NCI-H2107 treated with DMSO at 0.1 percent for 48 hours (cell line): ENCODE results near the gene TEX38.
"Not testable (repeated sequence)": the region's sequence is repeated elsewhere in the genome, so short reads cannot be mapped to it uniquely, and the experiment has no call there.

ENCODE experiments used
- DNase-seq: peaks from one replicate; lab custom pipeline; 2025; ENCODE audit not compliant: unreplicated experiment; lab: John Stamatoyannopoulos, UW

The TEX38 gene

DNA sequence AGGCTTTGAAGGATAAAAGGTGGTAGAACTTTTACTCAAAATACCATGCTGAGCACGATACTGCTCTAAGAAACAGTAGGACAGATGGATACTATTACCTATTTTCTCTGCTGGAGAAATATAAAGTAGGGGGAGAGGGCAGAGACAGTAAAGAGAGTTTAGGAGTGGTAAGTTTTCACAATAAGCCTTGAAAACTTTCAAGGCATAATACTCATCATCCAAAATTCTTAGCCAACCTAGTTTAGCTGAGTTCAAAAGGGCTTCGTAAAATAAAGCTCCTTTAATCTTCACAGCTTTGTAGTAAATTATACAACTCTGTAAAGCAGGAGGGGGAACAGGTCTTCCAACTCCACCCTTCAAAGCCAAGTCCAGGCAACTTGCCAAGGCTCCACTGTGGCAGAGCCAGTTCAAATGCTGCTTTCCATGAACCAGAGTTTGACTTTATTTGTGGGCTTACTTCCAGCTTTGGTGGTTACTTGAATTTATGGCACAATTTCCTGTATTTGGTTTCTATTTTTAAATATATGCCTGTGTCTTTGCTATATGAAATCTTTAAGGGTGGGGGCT lies 15.5 kb downstream of the TEX38 start:
- no peak for DNase-seq

DNA sequence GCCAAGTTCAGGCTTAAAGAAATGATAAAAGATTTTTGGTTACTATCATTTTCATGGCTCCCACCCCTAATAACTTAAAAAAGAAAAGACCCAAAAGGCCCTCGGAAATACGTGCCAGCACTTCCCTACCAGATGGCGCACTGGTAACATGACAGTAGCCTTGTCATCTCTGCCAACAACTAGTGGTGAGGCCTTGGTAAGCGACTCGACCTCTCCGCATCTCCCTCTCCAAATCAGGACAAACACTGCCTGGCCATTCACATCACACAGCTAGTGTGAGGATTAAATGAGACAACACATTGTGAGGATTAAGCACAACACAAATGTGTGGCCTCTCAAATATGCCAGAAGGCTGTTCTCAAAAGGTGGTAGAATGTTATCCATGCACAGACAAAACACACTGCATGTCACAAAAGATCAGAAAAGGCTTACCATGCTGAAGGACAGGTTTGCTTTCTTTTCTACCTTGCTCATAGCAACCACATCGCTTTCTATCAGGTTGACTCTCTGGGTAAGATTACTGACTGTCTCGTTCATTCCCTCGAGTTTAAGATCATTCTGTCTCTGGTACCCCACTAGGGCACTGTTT lies 16.4 kb downstream of the TEX38 start:
- DNase-seq, result no peak

DNA sequence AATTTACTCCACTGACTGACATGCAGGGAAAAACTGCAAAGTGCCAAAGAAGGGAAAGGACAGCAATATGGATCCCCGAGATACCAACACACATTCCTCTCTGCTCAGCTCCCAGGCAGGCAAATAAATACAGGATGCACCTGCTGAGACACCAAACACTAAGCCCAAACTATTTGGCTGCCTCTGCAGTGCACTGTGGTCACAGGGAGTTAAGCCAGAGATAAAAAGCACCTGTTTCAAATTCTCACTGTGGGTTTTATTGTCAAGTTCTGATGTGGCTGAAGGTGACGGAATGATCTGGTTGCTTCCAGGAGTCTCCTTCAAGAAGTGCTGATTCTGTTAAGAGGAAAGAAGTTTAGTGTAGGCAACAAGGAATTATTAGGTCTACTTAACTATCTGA lies 17.7 kb downstream of the TEX38 start:
- peak; percentile 17 for DNase-seq

DNA sequence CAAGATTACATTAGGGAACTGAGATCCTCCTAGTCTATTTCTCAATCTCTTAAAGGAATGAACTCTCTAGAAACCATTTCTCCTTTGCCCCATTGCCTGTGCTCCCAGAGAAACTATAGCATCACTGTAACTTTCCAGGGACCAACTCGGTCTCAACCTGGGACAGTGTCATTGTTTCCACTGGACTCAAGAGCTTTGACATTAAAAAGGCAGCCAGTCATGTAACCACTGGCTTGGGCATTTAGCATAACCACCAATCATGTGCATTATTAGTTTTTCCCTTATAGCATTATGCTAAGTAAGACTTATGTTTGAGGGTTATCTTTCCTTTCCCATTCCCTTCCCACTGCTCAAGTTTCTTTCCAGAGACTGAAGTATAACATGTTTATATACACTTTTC lies 18.2 kb downstream of the TEX38 start:
- DNase-seq, result no peak

DNA sequence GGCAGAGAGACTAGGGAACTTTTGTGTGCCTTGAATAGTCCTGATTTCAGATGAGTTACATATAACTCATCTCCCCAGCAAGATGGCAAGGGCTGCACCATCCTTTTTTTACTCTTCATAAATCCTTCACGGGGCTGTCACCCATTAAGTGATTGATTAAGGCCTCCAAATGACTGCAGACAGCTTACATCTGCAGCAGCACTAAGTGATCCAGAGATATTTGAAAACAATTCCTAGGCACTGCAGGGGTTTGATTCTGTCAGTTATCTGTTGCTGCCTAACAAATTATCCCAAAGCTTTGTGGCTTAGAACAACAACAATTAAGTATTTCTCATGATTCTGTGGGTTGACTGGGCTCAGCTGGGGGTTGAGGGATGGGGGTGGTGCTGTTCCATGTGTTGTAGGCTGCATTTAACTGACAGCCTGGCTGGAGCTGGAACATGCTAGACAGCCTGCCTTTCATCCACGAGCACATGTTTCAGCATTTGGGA lies 19.3 kb downstream of the TEX38 start:
- DNase-seq, result no peak

DNA sequence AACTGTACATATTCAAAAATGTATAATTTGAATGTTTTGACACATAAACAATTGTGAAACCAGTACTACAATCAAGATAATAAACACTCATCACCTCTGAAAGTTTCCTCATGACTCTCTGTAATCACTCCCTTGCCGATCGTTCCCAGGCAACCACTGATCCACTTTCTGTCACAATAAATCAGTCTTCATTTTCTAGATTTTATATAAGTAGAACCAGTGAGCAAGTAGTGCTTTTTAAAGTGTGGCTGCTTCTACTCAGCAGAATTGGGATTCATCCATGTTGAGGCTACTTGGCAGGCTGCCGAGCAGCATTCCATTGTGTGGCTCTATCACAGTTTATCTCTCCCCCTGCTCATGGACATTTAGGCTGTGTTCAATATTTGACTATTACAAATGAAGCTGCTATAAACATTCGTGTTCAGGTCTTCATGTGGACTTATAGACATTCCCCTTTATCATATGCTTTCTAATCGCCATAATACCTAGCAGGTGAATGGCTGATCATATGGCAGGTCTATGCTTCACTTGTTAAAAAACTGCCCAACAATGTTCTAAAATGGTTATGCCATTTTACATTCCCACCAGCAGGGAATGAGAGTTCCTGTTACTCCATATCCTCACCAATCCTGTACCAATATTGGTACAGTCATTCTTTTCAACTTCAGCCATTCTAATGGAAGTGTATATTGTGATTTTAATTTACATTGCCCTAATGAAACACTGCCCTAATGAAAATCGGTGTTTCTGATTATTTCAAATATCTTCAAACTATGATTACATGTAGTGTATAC lies 20.5 kb downstream of the TEX38 start:
- no peak for DNase-seq

DNA sequence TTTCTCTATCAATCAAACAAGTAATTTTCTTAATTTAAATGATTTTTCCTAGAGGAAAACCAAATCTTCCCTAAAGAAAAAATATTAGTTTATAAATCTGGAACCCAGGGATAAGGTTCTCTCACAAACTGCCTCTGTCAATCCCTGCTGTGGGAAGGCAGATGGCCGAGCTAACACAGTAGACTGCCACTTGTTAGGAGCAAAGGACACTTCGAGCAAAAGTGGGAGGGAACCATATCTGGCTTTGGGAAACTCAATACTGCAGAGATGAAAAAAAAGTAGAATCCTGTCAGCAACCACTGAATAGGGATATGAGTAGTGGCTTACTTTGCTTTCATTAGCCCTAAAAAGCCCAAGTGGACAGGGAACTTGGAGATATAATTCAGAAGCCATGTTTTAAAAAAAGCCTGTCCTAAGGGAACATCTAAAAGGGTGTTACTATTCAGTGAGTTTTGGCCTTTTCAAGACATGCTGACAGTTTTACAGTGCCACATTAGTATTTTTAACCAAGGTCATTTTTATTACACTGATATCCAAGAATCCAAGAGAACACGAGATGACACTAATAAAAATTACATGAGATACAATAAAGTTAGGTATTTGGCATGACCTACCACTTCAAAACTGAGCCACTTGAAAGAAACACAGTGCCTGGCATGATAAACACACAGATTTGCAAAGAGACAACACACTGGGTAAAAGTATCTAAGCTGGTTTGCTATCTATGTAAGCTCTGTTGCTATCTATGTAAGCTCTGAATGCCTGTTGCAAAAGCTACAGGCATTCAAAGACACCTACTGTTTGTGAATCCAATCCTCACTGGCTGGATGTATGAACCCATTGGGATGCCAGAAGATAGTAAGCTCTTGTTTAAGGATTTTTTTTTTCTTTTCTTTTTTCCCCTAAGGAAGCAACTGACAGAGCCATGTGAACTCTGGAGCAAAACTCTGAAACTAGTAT lies 21.4 kb downstream of the TEX38 start:
- DNase-seq, result no peak

DNA sequence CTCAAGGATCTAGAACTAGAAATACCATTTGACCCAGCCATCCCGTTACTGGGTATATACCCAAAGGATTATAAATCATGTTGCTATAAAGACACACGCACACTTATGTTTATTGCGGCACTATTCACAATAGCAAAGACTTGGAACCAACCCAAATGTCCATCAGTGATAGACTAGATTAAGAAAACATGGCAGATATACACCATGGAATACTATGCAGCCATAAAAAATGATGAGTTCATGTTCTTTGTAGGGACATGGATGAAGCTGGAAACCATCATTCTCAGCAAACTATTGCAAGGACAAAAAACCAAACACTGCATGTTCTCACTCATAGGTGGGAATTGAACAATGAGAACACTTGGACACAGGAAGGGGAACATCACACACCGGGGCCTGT lies 23.0 kb downstream of the TEX38 start:
- DNase-seq, result not testable (repeated sequence)

DNA sequence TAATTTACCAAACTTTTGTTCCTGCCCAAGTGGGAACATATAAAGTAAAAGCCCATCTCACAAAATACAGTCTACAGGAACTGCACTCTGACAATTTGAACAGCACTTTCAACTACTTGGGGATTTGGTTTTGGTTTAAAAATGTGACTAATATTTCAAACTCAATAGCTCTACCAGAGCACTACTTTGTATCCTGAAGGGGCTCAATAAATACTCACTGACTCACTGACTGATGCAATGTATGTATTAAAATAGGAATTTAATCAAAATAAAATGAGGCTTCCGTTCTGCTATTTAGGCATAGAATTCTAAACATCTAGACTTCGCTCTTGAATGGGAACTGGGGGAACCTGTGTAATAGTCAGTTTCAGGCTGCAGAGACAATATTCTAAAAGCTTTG lies 25.4 kb downstream of the TEX38 start:
- DNase-seq, result no peak

DNA sequence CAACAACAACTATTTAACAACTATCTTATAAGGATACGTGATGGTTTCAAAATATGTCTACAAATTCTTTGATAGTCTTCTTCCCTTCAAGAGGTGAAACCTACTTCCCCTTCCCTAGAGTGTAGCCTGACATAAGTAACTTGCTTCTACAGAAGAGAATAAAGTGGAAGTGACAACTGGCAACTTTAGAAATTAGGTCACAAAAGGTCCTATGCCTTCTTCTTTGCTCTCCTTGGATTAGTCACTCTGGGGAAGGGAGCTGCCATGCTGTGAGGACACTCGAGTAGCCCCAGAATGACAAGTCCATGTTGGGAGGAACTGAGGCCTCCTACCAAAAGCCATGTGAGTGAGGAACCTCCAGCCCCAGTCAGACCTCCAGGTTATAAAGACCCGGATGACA lies 28.0 kb downstream of the TEX38 start:
- no peak for DNase-seq

DNA sequence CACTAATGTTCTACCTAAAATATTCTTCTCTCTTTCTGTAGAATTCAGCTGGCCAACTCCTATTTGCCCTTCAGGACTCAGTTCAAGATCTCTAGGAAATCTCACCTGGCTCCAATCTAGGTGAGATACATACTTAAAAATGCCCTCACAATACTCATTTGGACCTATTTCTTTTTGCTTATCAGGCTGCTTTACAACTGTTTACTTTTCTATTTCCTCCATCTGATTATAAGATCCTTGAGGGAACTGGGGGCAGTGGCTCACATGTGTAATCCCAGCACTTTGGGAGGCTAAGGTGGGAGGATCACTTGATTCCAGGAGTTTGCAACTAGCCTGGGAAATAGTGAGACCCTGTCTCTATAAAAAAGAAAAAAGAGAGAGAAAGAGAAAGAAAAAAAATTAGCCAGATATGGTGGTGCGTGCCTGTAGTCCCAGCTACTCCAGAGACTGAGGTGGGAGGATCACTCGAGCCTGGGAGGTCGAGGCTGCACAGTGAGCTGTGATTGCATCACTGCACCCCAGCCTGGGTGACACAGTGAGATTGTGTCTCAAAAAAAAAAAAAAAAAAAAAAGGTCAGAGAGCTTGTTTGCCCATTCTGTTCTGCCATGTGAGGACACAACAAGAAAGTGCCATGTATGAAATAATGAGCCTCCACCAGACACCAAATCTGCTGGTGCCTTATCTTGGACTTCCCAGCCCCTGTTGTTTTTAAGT lies 32.4 kb downstream of the TEX38 start:
- DNase-seq, result no peak

DNA sequence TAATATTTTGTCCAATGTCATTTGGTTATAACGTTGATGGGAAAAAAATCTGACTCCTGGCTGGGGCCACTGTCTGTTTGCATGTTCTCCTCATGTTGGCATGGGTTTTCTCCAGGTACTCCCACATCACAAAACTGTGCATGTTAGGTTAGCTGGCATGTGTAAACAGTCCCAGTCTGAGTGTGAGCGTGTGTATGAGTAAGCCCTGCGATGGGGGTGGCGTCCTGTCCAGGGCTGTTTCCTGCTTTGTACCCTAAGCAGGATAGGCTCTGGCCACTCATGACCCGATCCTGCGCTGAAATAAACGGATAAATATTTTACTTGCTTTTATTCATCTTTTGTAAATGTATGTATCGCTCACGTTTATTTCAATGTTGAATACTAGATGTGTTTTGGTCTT lies 33.8 kb downstream of the TEX38 start:
- no peak for DNase-seq

DNA sequence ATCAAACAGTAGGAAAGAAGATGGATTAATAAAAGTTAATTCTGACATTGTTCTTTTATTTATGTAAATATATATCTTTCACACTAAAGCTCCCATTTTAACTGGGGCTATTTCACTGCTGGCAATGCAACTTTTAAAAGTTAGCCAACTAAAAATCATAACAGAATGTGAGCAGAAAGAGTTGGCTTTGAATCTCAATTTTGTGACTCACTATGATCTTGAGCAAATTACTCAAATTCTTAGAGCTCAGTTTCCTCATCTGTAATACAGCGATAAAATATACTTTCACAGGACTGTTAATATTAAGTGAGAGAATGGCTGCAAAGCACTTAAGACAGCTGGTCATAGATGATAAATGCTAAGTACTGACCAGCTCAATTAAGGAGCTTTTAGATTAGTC lies 36.5 kb downstream of the TEX38 start:
- no peak for DNase-seq

DNA sequence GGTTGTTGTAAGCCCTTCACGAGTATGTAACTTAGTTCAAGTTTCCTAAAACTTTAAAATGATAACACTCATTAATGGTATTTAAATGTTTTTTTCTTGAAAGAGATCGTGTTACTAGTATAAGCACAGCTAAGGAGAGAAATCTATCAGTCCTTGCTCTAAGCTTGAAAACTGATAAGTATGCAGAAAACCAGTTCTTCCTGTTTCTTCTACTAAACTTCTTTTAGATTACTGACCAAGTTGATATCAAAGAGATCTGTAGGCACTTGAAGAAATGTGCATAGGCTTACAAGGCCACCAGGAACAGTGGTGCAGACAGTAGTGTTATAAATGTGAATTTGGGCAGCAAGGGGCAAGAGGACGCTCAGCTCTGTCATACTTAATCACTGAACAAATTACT lies 43.3 kb downstream of the TEX38 start:
- DNase-seq, result no peak

DNA sequence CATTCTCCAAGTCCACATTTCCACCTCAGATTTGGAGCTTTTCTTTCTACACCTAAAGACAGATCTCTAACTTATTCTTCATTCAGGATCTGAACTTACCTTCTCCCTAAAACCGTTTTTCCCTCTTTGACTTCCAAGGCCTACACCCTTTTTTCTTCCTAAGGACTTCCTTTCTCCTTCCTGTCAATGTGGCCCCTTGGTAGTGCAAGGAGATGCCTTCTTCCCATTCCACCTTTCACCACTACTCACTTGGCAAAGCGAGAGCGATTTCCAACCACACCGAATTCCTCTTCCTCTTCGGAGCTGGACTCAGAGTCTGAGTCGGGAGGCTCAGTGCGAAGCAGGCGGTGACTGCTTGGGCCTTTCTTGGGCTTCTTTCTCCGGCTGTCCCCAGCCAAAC lies 46.0 kb downstream of the TEX38 start:
- DNase-seq, result no peak

DNA sequence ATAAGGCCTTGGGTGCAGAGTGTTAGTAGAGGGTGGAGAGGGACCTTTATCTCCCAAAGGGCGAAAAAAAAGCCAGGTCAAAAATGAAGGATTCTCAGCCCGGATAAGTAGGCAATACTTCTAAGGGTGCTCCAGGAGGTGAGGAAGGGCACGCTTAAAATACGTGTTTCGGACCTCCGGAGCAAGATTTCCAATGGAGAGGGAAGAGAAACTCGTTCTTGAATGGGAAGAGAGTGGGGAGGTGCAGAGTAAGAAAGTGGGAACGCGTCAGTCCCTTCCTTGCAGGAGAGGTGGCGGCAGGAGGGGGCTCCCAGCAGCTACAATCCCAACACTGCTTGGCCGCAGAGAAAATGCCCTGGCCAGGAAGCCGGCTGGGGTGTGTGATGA lies 46.7 kb downstream of the TEX38 start:
- DNase-seq, result no peak

DNA sequence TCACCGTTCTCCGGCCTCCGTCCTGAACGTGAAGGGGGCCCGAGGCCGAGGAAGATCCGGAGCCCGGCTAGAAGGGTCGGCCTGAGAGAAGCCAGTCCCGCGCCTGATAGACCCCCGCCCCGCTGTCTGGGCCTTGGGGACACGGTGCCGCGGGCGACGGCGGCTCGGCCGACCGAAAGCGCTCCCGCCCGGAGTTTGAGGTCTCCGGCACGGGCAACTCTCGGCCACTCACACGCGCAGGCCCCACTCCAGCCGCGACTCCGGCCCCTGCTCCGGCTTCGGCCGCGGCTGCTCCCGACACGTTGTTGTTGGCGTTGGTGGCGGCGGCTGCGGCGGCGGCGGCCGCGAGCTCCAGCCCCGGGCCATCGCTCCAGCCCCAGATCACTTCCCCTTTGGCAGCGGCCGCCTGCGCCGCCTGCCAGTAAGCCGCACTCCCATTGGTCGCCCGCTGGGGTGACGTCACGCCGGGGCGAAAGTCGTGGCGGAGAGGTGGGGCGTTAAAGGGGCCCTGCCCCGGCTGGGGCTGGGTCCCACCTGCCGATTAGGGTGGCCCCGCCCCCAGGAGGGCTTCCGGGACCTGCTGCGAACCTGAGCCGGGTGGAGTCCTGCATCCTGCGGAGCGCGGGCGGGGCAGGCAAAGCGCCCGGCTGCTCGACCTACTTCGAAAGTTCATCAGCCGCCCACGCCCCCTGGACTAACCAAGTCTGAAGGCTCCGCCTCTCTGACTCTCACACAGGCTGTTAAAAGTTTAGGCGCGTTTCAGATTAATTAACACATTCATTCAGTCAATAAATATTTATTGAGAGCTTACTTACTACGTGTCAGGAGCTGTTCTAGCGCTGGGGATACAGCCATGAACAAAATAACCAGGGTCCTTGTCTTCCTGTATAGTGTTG lies 47.3 kb downstream of the TEX38 start, which contains the start of gene EFCAB14:
Gene EFCAB14 (minus strand): TSS at position 388 of the 896 bp plus-strand sequence. CDS start 1,027 bp downstream, outside the sequence.
- DNase-seq, result peak; percentile 91

DNA sequence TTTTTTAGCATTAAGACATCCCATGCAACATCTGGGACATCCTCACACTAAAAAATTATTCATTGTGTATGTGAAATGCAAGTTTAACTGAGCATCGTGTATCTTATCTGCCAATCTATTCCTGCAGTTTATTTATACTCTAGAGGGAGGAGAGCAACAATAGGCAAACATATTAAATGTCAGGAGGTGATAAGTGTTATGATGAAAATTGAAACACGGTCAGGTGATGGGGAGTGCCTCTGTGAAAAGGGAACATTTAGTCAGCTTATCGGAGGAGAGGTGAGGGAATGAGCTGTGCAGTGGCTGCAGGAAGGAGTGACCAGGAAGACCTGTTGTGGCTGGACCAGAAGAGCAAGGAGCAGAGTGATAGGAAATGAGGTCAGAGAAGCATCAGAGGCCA lies 48.0 kb downstream of the TEX38 start:
- DNase-seq, result peak; percentile 67

DNA sequence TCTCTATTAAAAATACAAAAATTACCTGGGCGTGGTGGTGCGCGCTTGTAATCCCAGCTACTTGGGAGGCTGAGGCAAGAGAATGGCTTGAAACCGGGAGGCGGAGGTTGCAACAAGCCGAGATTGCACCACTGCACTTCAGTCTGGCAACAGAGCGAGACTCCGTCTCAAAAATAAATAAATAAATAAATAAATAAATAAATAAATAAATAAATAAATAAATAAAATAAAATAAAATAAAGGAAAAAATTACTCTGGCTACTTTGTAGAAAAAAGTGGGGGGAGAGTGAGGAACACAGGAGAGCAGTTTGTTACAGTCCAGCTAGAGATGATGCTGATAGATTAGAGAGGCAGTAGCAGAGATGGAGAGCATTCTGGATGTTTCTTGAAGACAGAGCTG lies 48.7 kb downstream of the TEX38 start:
- DNase-seq, result not testable (repeated sequence)
